Endothelial cell (in vitro differentiated cells): ENCODE measurements around the gene C11orf52. TPM values are rescaled to one million over a fixed set of nuclear protein-coding genes. Genes with fewer than 3 reads are reported as not detected.

ENCODE experiments used
- DNase-seq: peaks from one replicate; pipeline ENCODE4 v3.0.0; 2021; ENCODE audit warnings: low spot score
- H3K27ac Mint-ChIP-seq: one replicate; pipeline ENCODE4 v1.8.0; 2021; ENCODE audit warnings: mixed read lengths, inconsistent platforms; ENCODE audit not compliant: unreplicated experiment
- H3K27me3 Mint-ChIP-seq: one replicate; pipeline ENCODE4 v1.8.0; 2021; ENCODE audit warnings: mild to moderate bottlenecking, moderate library complexity, mixed read lengths, inconsistent platforms; ENCODE audit not compliant: unreplicated experiment
- H3K36me3 Mint-ChIP-seq: one replicate; pipeline ENCODE4 v1.8.0; 2021; ENCODE audit warnings: mild to moderate bottlenecking, low read depth, mixed read lengths, inconsistent platforms; ENCODE audit not compliant: unreplicated experiment
- H3K4me1 Mint-ChIP-seq: one replicate; pipeline ENCODE4 v1.8.0; 2021; ENCODE audit warnings: mild to moderate bottlenecking, mixed read lengths, inconsistent platforms; ENCODE audit not compliant: unreplicated experiment
- H3K4me3 Mint-ChIP-seq: one replicate; pipeline ENCODE4 v1.8.0; 2021; ENCODE audit warnings: mild to moderate bottlenecking, mixed read lengths, inconsistent platforms; ENCODE audit not compliant: unreplicated experiment
- H3K9me3 Mint-ChIP-seq: one replicate; pipeline ENCODE4 v1.8.0; 2021; ENCODE audit warnings: mixed read lengths, inconsistent platforms; ENCODE audit not compliant: unreplicated experiment
- long read RNA-seq: library from polyadenylated mRNA; unstranded; transcript quantifications from one replicate; pipeline ENCODE4 v2.0.0, GENCODE V29; 2020; ENCODE audit not compliant: unreplicated experiment
- total RNA-seq: library from RNA; stranded (reverse); fragmentation: NEBNext Ultra II Directional; extraction: Animal tissue kit (Norgen Biotek cat#: 25700); gene quantifications from one replicate; pipeline ENCODE4 v1.2.1, GENCODE V29; 2021; ENCODE audit not compliant: unreplicated experiment
- TF ChIP-seq, protein P1 (sequence below): fragments of 200-600 bp; sonication (generic); IDR thresholded peaks from one replicate; pipeline ENCODE4 v1.5.0; 2021; ENCODE audit warnings: antibody characterized with exemption; ENCODE audit not compliant: unreplicated experiment

The C11orf52 gene, protein sequence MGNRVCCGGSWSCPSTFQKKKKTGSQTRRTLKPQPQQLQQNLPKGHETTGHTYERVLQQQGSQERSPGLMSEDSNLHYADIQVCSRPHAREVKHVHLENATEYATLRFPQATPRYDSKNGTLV
- 2.8 TPM for total RNA-seq
- long read RNA-seq, partial matches to known transcripts = 0 of 2 reads
- long read RNA-seq, other reads (novel, unspliced or antisense) = 0 of 2 reads

DNA sequence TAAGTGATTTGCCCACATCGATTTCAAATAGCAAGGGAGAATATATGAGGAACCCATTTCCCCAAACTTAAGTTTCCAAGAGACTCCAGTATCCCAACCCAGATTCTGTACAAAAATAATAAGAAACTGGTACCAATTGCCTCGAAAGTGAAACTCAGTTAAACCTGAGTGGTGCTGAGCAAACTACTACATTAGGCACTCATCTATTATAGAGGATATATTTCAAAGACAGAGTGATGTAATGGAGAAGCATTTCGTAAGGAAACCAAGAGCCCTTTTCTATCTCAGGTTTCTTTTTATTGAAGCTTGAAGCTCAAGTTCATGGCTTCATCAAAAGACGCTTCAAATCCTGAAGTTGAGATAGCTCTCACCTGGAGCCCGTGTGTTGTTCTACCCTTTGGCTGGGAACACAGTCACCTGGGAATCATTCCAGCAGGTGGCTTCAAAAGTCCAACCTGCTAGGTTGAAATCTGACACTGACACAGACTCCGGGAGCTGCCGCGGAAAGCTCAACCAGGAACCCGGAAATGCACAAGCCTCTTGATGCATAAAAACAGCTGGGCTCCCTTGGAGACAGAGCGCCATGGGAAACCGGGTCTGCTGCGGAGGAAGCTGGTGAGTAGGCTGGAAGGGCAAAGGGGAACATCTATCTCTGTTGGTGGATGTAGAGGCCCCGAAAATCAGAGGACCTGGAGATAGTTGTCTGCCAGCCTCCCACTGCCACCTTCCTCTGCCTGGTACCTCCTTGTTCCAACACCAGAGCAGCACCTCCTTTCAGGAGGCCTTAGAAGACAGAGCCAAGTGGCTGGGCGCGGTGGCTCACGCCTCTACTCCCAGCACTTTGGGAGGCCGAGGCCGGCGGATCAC lies at the start of gene C11orf52:
TSS of gene C11orf52 (plus strand) at position 524 of the 867 bp plus-strand sequence. CDS start at position 584, 60 bp downstream.
- no peaks in the 10 kb centered on the region for H3K36me3 Mint-ChIP-seq

DNA sequence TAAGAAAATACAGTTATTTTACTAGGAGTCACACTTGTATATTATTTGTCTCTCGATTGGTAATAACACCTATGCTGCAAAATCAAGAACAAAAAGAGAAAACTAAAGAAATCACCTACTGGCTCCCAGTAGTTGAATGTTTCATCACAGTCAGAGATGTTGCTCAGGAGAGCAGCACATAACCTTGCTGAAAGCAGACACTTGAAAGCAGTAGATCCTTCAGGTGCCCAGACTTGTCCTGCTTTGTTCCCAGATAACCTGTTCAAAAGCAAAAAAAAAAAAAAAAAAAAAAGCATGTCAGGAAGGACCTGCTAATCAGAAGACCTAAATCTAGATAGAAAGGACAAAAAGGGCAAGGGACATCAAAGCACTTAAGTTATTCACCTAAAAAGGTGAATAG lies 48.6 kb upstream of the C11orf52 start:
- TF ChIP-seq, protein P1, sequence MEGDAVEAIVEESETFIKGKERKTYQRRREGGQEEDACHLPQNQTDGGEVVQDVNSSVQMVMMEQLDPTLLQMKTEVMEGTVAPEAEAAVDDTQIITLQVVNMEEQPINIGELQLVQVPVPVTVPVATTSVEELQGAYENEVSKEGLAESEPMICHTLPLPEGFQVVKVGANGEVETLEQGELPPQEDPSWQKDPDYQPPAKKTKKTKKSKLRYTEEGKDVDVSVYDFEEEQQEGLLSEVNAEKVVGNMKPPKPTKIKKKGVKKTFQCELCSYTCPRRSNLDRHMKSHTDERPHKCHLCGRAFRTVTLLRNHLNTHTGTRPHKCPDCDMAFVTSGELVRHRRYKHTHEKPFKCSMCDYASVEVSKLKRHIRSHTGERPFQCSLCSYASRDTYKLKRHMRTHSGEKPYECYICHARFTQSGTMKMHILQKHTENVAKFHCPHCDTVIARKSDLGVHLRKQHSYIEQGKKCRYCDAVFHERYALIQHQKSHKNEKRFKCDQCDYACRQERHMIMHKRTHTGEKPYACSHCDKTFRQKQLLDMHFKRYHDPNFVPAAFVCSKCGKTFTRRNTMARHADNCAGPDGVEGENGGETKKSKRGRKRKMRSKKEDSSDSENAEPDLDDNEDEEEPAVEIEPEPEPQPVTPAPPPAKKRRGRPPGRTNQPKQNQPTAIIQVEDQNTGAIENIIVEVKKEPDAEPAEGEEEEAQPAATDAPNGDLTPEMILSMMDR = no peak
- H3K4me3 Mint-ChIP-seq = no peak overlapping the region
- peaks cover 2% of the 10 kb centered on the region for H3K27me3 Mint-ChIP-seq
- no peaks in the 10 kb centered on the region for H3K9me3 Mint-ChIP-seq
- H3K4me1 Mint-ChIP-seq = peaks cover 5% of the 10 kb centered on the region
- DNase-seq = no peak
- peaks cover 17% of the 10 kb centered on the region for H3K36me3 Mint-ChIP-seq
- H3K27ac Mint-ChIP-seq = no peak overlapping the region

More for the DNA sequence above, at the start of gene C11orf52:
- peak; percentile 55 for DNase-seq
- no peaks in the 10 kb centered on the region for H3K9me3 Mint-ChIP-seq
- H3K4me3 Mint-ChIP-seq = no peak within 1 kb of the TSS
- H3K27me3 Mint-ChIP-seq = no peaks in the 10 kb centered on the region
- TF ChIP-seq, protein P1 = no peak
- peak within 1 kb of the TSS; percentile 92 for H3K27ac Mint-ChIP-seq
- H3K4me1 Mint-ChIP-seq = peaks cover 19% of the 10 kb centered on the region

DNA sequence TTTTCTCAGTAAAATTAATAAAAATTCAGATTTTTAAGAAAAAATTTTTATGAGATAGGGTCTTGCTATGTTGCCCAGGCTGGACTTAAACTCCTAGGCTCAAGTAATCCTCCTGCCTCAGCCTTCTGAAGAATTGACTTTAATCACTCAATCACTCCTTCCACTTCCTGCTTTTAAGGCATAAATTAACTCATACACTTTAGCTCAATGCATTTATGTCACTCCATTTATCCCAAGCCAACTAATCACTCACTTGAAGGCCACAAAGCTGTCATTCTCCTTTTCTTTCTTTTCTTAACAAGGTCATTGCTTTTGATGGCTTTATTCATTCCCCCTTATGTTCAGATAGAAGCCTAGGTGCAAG lies 48.2 kb upstream of the C11orf52 start:
- TF ChIP-seq, protein P1 = no peak
- no peak overlapping the region for H3K27ac Mint-ChIP-seq
- H3K27me3 Mint-ChIP-seq = peaks cover 2% of the 10 kb centered on the region
- no peaks in the 10 kb centered on the region for H3K9me3 Mint-ChIP-seq
- H3K4me1 Mint-ChIP-seq = peaks cover 5% of the 10 kb centered on the region
- peaks cover 17% of the 10 kb centered on the region for H3K36me3 Mint-ChIP-seq
- DNase-seq = no peak
- peak overlapping the region; percentile 97 for H3K4me3 Mint-ChIP-seq

DNA sequence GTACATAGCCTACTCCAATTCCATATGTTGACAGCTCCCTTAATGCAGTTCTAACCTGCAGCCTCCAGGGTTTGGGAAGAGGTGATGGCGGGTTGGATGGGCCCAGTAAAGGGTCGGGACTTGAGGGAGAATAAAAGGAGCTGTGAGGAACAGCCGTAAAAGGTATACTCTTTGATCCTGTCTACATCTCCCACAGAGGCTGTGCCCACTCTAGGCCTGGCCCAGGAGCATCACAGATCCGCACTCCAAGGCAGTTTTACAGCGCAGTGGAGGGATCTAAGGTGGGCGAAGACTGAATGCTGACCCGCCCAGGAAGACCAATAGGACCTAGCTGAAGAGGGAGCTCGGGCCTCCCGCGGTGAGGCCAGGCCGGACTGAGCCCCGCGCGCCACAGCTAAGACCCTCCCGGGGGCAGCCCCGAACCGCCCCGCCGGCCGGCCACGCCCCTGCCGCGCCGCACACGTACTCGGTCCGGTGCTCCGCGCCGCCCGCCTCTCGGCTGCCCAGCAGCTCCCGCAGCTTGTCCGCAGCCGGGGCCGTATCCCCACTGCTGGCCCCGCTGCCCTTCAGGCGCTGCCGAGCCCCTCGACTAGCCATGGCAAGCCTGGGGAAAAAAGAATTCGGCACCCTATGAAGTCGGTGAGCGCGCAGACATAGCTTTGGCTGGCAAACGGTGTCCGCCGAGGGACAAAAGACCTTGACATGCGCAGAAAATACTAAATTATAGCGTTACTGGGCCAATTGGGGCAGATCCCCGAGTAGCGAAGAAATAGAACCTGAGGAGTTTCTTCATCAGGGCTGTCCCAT lies 47.6 kb upstream of the C11orf52 start, which contains the start of gene ALG9:
TSS of gene ALG9 (minus strand) at position 696 of the 807 bp plus-strand sequence. CDS start at position 597, 99 bp downstream.
- peak within 1 kb of the TSS; percentile 53 for H3K27ac Mint-ChIP-seq
- peak; percentile 75 for DNase-seq
- peaks cover 17% of the 10 kb centered on the region for H3K36me3 Mint-ChIP-seq
- peak within 1 kb of the TSS; percentile 97 for H3K4me3 Mint-ChIP-seq
- TF ChIP-seq, protein P1 = peak; percentile 38
- no peaks in the 10 kb centered on the region for H3K9me3 Mint-ChIP-seq
- peaks cover 2% of the 10 kb centered on the region for H3K27me3 Mint-ChIP-seq
- peaks cover 5% of the 10 kb centered on the region for H3K4me1 Mint-ChIP-seq
